Natural killer cell (primary cell): Measurements from ENCODE around the gene NDUFS1. TPM values are rescaled to one million over a fixed set of nuclear protein-coding genes. Genes with fewer than 3 reads are reported as not detected.

Experiments used
- ATAC-seq, 3 donors: fragments of 150-1000 bp in 2 of 3; fragments of 200-7000 bp in 1 of 3; cut with Tn5 transposase; 1 replicate in 1 of 3; 2 replicates in 2 of 3; pipeline ENCODE4 v1.10.0; 2021; ENCODE audit warnings: mild to moderate bottlenecking in 2 of 3, moderate library complexity in 2 of 3
- DNase-seq, 2 donors: peaks; one replicate each; pipeline versions ENCODE4 v3.0.0 to v3.0.0-alpha.2; 2013 to 2021; ENCODE audit warnings: mixed read lengths in 1 of 2
- H3K27ac ChIP-seq: one replicate; pipeline ENCODE4 v1.5.1; 2013; ENCODE audit warnings: mild to moderate bottlenecking, low read length
- H3K27me3 ChIP-seq: one replicate; pipeline ENCODE4 v1.6.1; 2013; ENCODE audit warnings: low read length; ENCODE audit not compliant: control insufficient read depth, insufficient read depth
- H3K36me3 ChIP-seq: one replicate; pipeline ENCODE4 v1.6.1; 2013; ENCODE audit warnings: low read length; ENCODE audit not compliant: control insufficient read depth, insufficient read depth
- H3K4me1 ChIP-seq: one replicate; pipeline ENCODE4 v1.6.1; 2013; ENCODE audit warnings: low read length; ENCODE audit not compliant: control insufficient read depth, insufficient read depth
- H3K4me3 ChIP-seq: one replicate; pipeline ENCODE4 v1.5.1; 2013; ENCODE audit warnings: low read length
- H3K9me3 ChIP-seq: one replicate; pipeline ENCODE4 v1.6.1; 2013; ENCODE audit warnings: low read length; ENCODE audit not compliant: control insufficient read depth, insufficient read depth
- H3K27ac Mint-ChIP-seq, 2 donors: one replicate each; pipeline ENCODE4 v1.8.0; 2022; ENCODE audit warnings: mild to moderate bottlenecking in 2 of 2, mixed read lengths in 2 of 2, moderate library complexity in 1 of 2
- H3K27me3 Mint-ChIP-seq, 2 donors: one replicate each; pipeline ENCODE4 v1.8.0; 2022; ENCODE audit warnings: low read depth in 2 of 2, mixed read lengths in 2 of 2
- H3K36me3 Mint-ChIP-seq: one replicate; pipeline ENCODE4 v1.8.0; 2022; ENCODE audit warnings: mixed read lengths
- H3K4me1 Mint-ChIP-seq, 2 donors: one replicate each; pipeline ENCODE4 v1.8.0; 2022; ENCODE audit warnings: mixed read lengths in 2 of 2
- H3K4me3 Mint-ChIP-seq: one replicate; pipeline ENCODE4 v1.8.0; 2022; ENCODE audit warnings: mild to moderate bottlenecking, moderate library complexity, mixed read lengths
- H3K9me3 Mint-ChIP-seq, 2 donors: one replicate each; pipeline ENCODE4 v1.8.0; 2022; ENCODE audit warnings: mixed read lengths in 2 of 2
- CTCF ChIP-seq: fragments of 200-600 bp; IDR thresholded peaks from one replicate; pipeline ENCODE4 v1.8.0; 2022; ENCODE audit warnings: antibody characterized with exemption
- WGBS: methylation state at CpG from one replicate; pipeline ENCODE4 v1.1.7; 2013; ENCODE audit warnings: missing lambda C conversion rate; ENCODE audit not compliant: insufficient coverage; 5-methylcytosine and 5-hydroxymethylcytosine counted together
- intact Hi-C: fragments of 100-400 bp; cut with micrococcal nuclease; formaldehyde crosslinking; loops from one replicate; pipeline ENCODE4 v1.14.2; 2022
- total RNA-seq, 4 donors: library from RNA; stranded (reverse); fragments of 120-200 nt in 1 of 4; gene quantifications; one replicate each; pipeline versions ENCODE4 v1.2.3 to v1.2.4, GENCODE V29; 2013 to 2022

The NDUFS1 gene
- total RNA-seq, 3 donors from 2014 or later (not counting 1 experiment from before 2014, with no cell fraction given) = 44.0 to 47.8 (median 45.9) TPM

- no peak overlapping the region for H3K4me3 ChIP-seq
- Mint-ChIP-seq H3K27me3 (no peaks in the 10 kb centered on the region), H3K9me3 (no peaks in the 10 kb centered on the region), H3K27ac (no peak overlapping the region), H3K36me3 (no peaks in the 10 kb centered on the region), H3K4me1 (peaks cover 25 to 41% of the 10 kb centered on the region in 2 donors), H3K4me3 (no peak overlapping the region)
- H3K4me1 ChIP-seq = no peaks in the 10 kb centered on the region
- intact Hi-C loops = no loop called here
- WGBS = 92% methylated on average over 1 of the region's 1 CpG
- no peak for TF ChIP-seq CTCF
- DNase-seq (no peak), ATAC-seq (no peak)
- peaks cover 3% of the 10 kb centered on the region for H3K36me3 ChIP-seq
- H3K27me3 ChIP-seq = no peaks in the 10 kb centered on the region
- H3K27ac ChIP-seq = no peak overlapping the region
- H3K9me3 ChIP-seq = no peaks in the 10 kb centered on the region
These were observed 84.1 kb downstream of the NDUFS1 start for GRCh38 chr2:206075113-206075512.

- H3K4me1 ChIP-seq = no peaks in the 10 kb centered on the region
- no peaks in the 10 kb centered on the region for H3K27me3 ChIP-seq
- no peaks in the 10 kb centered on the region for H3K9me3 ChIP-seq
- Mint-ChIP-seq H3K27ac (peak overlapping the region in 1 of 2 donors; percentile 13), H3K4me3 (no peak overlapping the region), H3K9me3 (no peaks in the 10 kb centered on the region), H3K4me1 (peaks cover 16 to 35% of the 10 kb centered on the region in 2 donors), H3K36me3 (no peaks in the 10 kb centered on the region), H3K27me3 (no peaks in the 10 kb centered on the region)
- DNase-seq (no peak), ATAC-seq (no peak)
- WGBS = 88% methylated on average over 1 of the region's 1 CpG
- H3K4me3 ChIP-seq = no peak overlapping the region
- intact Hi-C loops = no loop called here
- no peak for TF ChIP-seq CTCF
- H3K36me3 ChIP-seq = peaks cover 3% of the 10 kb centered on the region
- H3K27ac ChIP-seq = no peak overlapping the region
These were observed 87.4 kb downstream of the NDUFS1 start for GRCh38 chr2:206071807-206072206.

GRCh38 chr2:206069417-206069816 lies 89.8 kb downstream of the NDUFS1 start:
- Histone ChIP-seq H3K9me3 (no peaks in the 10 kb centered on the region), H3K27ac (no peak overlapping the region), H3K36me3 (peaks cover 3% of the 10 kb centered on the region), H3K4me3 (no peak overlapping the region), H3K4me1 (peaks cover 2% of the 10 kb centered on the region), H3K27me3 (no peaks in the 10 kb centered on the region)
- Mint-ChIP-seq H3K4me1 (peaks cover 27 to 40% of the 10 kb centered on the region in 2 donors), H3K27ac (no peak overlapping the region), H3K4me3 (no peak overlapping the region), H3K27me3 (no peaks in the 10 kb centered on the region), H3K36me3 (no peaks in the 10 kb centered on the region), H3K9me3 (no peaks in the 10 kb centered on the region)
- DNase-seq (no peak), ATAC-seq (no peak)
- WGBS = 89% methylated on average over 2 of the region's 2 CpGs
- intact Hi-C loops = no loop called here
- no peak for TF ChIP-seq CTCF

- intact Hi-C loops = no loop called here
- Histone ChIP-seq H3K27me3 (no peaks in the 10 kb centered on the region), H3K4me3 (no peak overlapping the region), H3K4me1 (peaks cover 2% of the 10 kb centered on the region), H3K36me3 (no peaks in the 10 kb centered on the region), H3K27ac (no peak overlapping the region), H3K9me3 (no peaks in the 10 kb centered on the region)
- H3K4me3 Mint-ChIP-seq = no peak overlapping the region
- ATAC-seq = no peak
- no peak for DNase-seq
- TF ChIP-seq CTCF = no peak
- 95% methylated on average over 1 of the region's 1 CpG for WGBS
- H3K9me3 Mint-ChIP-seq = no peaks in the 10 kb centered on the region
- H3K27ac Mint-ChIP-seq = no peak overlapping the region
- H3K27me3 Mint-ChIP-seq = no peaks in the 10 kb centered on the region
- no peaks in the 10 kb centered on the region for H3K36me3 Mint-ChIP-seq
- peaks cover 39 to 41% of the 10 kb centered on the region in 2 donors for H3K4me1 Mint-ChIP-seq
These were observed 91.0 kb downstream of the NDUFS1 start for GRCh38 chr2:206068207-206068606.
